Ishikawa (cell line): Measurements from ENCODE around the gene ST6GALNAC3.

ENCODE experiments used
- EP300 ChIP-seq: IDR thresholded peaks from 2 replicates; pipeline ENCODE4 v1.6.1; 2012; ENCODE audit warnings: borderline replicate concordance
- RAD21 ChIP-seq: IDR thresholded peaks from 2 replicates; pipeline ENCODE4 v1.6.1; 2012; ENCODE audit warnings: low read depth
- TEAD4 ChIP-seq: IDR thresholded peaks from 2 replicates; pipeline ENCODE4 v1.6.1; 2012
- YY1 ChIP-seq: IDR thresholded peaks from 2 replicates; pipeline ENCODE4 v1.6.1; 2012; ENCODE audit warnings: low read depth

DNA sequence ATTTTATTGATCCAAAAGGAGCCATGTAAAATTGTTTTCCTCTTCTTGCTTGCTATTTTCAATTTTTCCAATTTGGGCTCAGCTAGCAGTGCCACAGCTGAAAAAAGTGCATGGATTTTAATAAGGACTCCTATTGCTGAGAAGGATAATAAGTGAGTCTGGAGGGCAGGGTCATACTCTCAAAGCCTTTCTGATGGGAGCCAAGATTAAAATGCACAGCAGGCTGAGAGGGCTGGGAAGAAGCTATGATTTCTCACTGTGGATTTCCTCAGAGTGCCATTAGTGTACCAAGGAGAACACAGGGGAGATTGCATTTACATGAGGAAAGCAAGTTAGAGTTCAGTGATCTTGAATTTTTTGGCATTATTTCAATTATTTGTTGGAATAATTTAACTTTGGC is 261.3 kb downstream of the ST6GALNAC3 start:
- TF ChIP-seq YY1 (no peak), RAD21 (no peak), TEAD4 (no peak), EP300 (no peak)
